ENCODE data around the gene KEL.

KEL gene

GRCh38 chr7:142933092-142933475 is 29.1 kb downstream of the KEL start:
- no peak overlapping the region for H3K27ac ChIP-seq (ENCODE audit: insufficient read depth, low read depth, low read length, poor library complexity, severe bottlenecking)
- H3K4me1 ChIP-seq (ENCODE audit: control insufficient read depth, insufficient read depth, low read length), result no peaks in the 10 kb centered on the region
- H3K36me3 ChIP-seq (ENCODE audit: control insufficient read depth, insufficient read depth, low read length), result no peaks in the 10 kb centered on the region
- H3K4me3 ChIP-seq (ENCODE audit: insufficient read depth, low read depth, low read length), result no peak overlapping the region
- 94 to 97% methylated on average over 7 of the region's 7 CpGs for WGBS, 2 experiments
- no peaks in the 10 kb centered on the region for H3K9me3 ChIP-seq (ENCODE audit: control insufficient read depth, low read length)
- H3K27me3 ChIP-seq (ENCODE audit: control insufficient read depth, insufficient read depth, low read length, poor library complexity, severe bottlenecking), result no peaks in the 10 kb centered on the region

- Histone ChIP-seq H3K27ac (ENCODE audit: insufficient read depth, low read depth, low read length, poor library complexity, severe bottlenecking) (no peak overlapping the region), H3K4me3 (ENCODE audit: insufficient read depth, low read depth, low read length) (no peak overlapping the region), H3K27me3 (ENCODE audit: control insufficient read depth, insufficient read depth, low read length, poor library complexity, severe bottlenecking) (no peaks in the 10 kb centered on the region), H3K36me3 (ENCODE audit: control insufficient read depth, insufficient read depth, low read length) (no peaks in the 10 kb centered on the region), H3K9me3 (ENCODE audit: control insufficient read depth, low read length) (no peaks in the 10 kb centered on the region), H3K4me1 (ENCODE audit: control insufficient read depth, insufficient read depth, low read length) (no peaks in the 10 kb centered on the region)
- 68 to 69% methylated on average over 5 of the region's 5 CpGs for WGBS, 2 experiments
Observed at GRCh38 chr7:142932386-142933091, 29.6 kb downstream of the KEL start.

GRCh38 chr7:142930126-142930730 is 31.9 kb downstream of the KEL start:
- Histone ChIP-seq H3K4me1 (ENCODE audit: control insufficient read depth, insufficient read depth, low read length) (no peaks in the 10 kb centered on the region), H3K27ac (ENCODE audit: insufficient read depth, low read depth, low read length, poor library complexity, severe bottlenecking) (no peak overlapping the region), H3K36me3 (ENCODE audit: control insufficient read depth, insufficient read depth, low read length) (no peaks in the 10 kb centered on the region), H3K9me3 (ENCODE audit: control insufficient read depth, low read length) (no peaks in the 10 kb centered on the region), H3K27me3 (ENCODE audit: control insufficient read depth, insufficient read depth, low read length, poor library complexity, severe bottlenecking) (no peaks in the 10 kb centered on the region), H3K4me3 (ENCODE audit: insufficient read depth, low read depth, low read length) (no peak overlapping the region)
- WGBS, 2 experiments, result 93 to 94% methylated on average over 11 of the region's 11 CpGs

- Histone ChIP-seq H3K36me3 (ENCODE audit: control insufficient read depth, insufficient read depth, low read length) (no peaks in the 10 kb centered on the region), H3K9me3 (ENCODE audit: control insufficient read depth, low read length) (no peaks in the 10 kb centered on the region), H3K27ac (ENCODE audit: insufficient read depth, low read depth, low read length, poor library complexity, severe bottlenecking) (no peak overlapping the region), H3K27me3 (ENCODE audit: control insufficient read depth, insufficient read depth, low read length, poor library complexity, severe bottlenecking) (no peaks in the 10 kb centered on the region), H3K4me3 (ENCODE audit: insufficient read depth, low read depth, low read length) (no peak overlapping the region), H3K4me1 (ENCODE audit: control insufficient read depth, insufficient read depth, low read length) (no peaks in the 10 kb centered on the region)
- 82 to 84% methylated on average over 8 of the region's 8 CpGs for WGBS, 2 experiments
Observed at GRCh38 chr7:142927949-142928348, 34.2 kb downstream of the KEL start.

GRCh38 chr7:142927085-142927745 is 34.9 kb downstream of the KEL start:
- no peak overlapping the region for H3K27ac ChIP-seq (ENCODE audit: insufficient read depth, low read depth, low read length, poor library complexity, severe bottlenecking)
- no peaks in the 10 kb centered on the region for H3K4me1 ChIP-seq (ENCODE audit: control insufficient read depth, insufficient read depth, low read length)
- H3K4me3 ChIP-seq (ENCODE audit: insufficient read depth, low read depth, low read length), result no peak overlapping the region
- WGBS, 2 experiments, result 89 to 91% methylated on average over 6 of the region's 7 CpGs
- H3K9me3 ChIP-seq (ENCODE audit: control insufficient read depth, low read length), result no peaks in the 10 kb centered on the region
- H3K36me3 ChIP-seq (ENCODE audit: control insufficient read depth, insufficient read depth, low read length), result no peaks in the 10 kb centered on the region
- H3K27me3 ChIP-seq (ENCODE audit: control insufficient read depth, insufficient read depth, low read length, poor library complexity, severe bottlenecking), result no peaks in the 10 kb centered on the region

- WGBS, 2 experiments, result 79 to 81% methylated on average over 12 of the region's 12 CpGs
- no peaks in the 10 kb centered on the region for H3K4me1 ChIP-seq (ENCODE audit: control insufficient read depth, insufficient read depth, low read length)
- no peaks in the 10 kb centered on the region for H3K9me3 ChIP-seq (ENCODE audit: control insufficient read depth, low read length)
- H3K27me3 ChIP-seq (ENCODE audit: control insufficient read depth, insufficient read depth, low read length, poor library complexity, severe bottlenecking), result no peaks in the 10 kb centered on the region
- no peak overlapping the region for H3K4me3 ChIP-seq (ENCODE audit: insufficient read depth, low read depth, low read length)
- no peak overlapping the region for H3K27ac ChIP-seq (ENCODE audit: insufficient read depth, low read depth, low read length, poor library complexity, severe bottlenecking)
- no peaks in the 10 kb centered on the region for H3K36me3 ChIP-seq (ENCODE audit: control insufficient read depth, insufficient read depth, low read length)
Observed at GRCh38 chr7:142925413-142925812, 36.8 kb downstream of the KEL start.

GRCh38 chr7:142923391-142923790 is 38.8 kb downstream of the KEL start:
- no peaks in the 10 kb centered on the region for H3K36me3 ChIP-seq (ENCODE audit: control insufficient read depth, insufficient read depth, low read length)
- H3K4me1 ChIP-seq (ENCODE audit: control insufficient read depth, insufficient read depth, low read length), result no peaks in the 10 kb centered on the region
- no peak overlapping the region for H3K27ac ChIP-seq (ENCODE audit: insufficient read depth, low read depth, low read length, poor library complexity, severe bottlenecking)
- no peaks in the 10 kb centered on the region for H3K9me3 ChIP-seq (ENCODE audit: control insufficient read depth, low read length)
- WGBS, 2 experiments, result 45 to 50% methylated on average over 2 of the region's 2 CpGs
- H3K4me3 ChIP-seq (ENCODE audit: insufficient read depth, low read depth, low read length), result no peak overlapping the region
- H3K27me3 ChIP-seq (ENCODE audit: control insufficient read depth, insufficient read depth, low read length, poor library complexity, severe bottlenecking), result no peaks in the 10 kb centered on the region

GRCh38 chr7:142919656-142920055 is 42.5 kb downstream of the KEL start:
- H3K9me3 ChIP-seq (ENCODE audit: control insufficient read depth, low read length), result no peaks in the 10 kb centered on the region
- no peaks in the 10 kb centered on the region for H3K27me3 ChIP-seq (ENCODE audit: control insufficient read depth, insufficient read depth, low read length, poor library complexity, severe bottlenecking)
- no peaks in the 10 kb centered on the region for H3K4me1 ChIP-seq (ENCODE audit: control insufficient read depth, insufficient read depth, low read length)
- no peaks in the 10 kb centered on the region for H3K36me3 ChIP-seq (ENCODE audit: control insufficient read depth, insufficient read depth, low read length)
- no peak overlapping the region for H3K4me3 ChIP-seq (ENCODE audit: insufficient read depth, low read depth, low read length)
- 93 to 97% methylated on average over 3 of the region's 3 CpGs for WGBS, 2 experiments
- no peak overlapping the region for H3K27ac ChIP-seq (ENCODE audit: insufficient read depth, low read depth, low read length, poor library complexity, severe bottlenecking)

GRCh38 chr7:142918901-142919300 is 43.3 kb downstream of the KEL start:
- Histone ChIP-seq H3K27me3 (ENCODE audit: control insufficient read depth, insufficient read depth, low read length, poor library complexity, severe bottlenecking) (no peaks in the 10 kb centered on the region), H3K4me3 (ENCODE audit: insufficient read depth, low read depth, low read length) (no peak overlapping the region), H3K27ac (ENCODE audit: insufficient read depth, low read depth, low read length, poor library complexity, severe bottlenecking) (no peak overlapping the region), H3K36me3 (ENCODE audit: control insufficient read depth, insufficient read depth, low read length) (no peaks in the 10 kb centered on the region), H3K4me1 (ENCODE audit: control insufficient read depth, insufficient read depth, low read length) (no peaks in the 10 kb centered on the region), H3K9me3 (ENCODE audit: control insufficient read depth, low read length) (no peaks in the 10 kb centered on the region)
- 81 to 98% methylated on average over 2 of the region's 2 CpGs for WGBS, 2 experiments

GRCh38 chr7:142917447-142917846 is 44.7 kb downstream of the KEL start:
- Histone ChIP-seq H3K4me3 (ENCODE audit: insufficient read depth, low read depth, low read length) (no peak overlapping the region), H3K36me3 (ENCODE audit: control insufficient read depth, insufficient read depth, low read length) (no peaks in the 10 kb centered on the region), H3K27ac (ENCODE audit: insufficient read depth, low read depth, low read length, poor library complexity, severe bottlenecking) (no peak overlapping the region), H3K4me1 (ENCODE audit: control insufficient read depth, insufficient read depth, low read length) (no peaks in the 10 kb centered on the region), H3K9me3 (ENCODE audit: control insufficient read depth, low read length) (no peaks in the 10 kb centered on the region), H3K27me3 (ENCODE audit: control insufficient read depth, insufficient read depth, low read length, poor library complexity, severe bottlenecking) (no peaks in the 10 kb centered on the region)
- WGBS, 2 experiments, result 96 to 100% methylated on average over 3 of the region's 3 CpGs
